Measurements from ENCODE around the gene NOBOX.
"Not testable (repeated sequence)": the region's sequence is repeated elsewhere in the genome, so short reads cannot be mapped to it uniquely, and the experiment has no call there.

NOBOX gene

GRCh38 chr7:144384071-144384470 is 19.4 kb downstream of the NOBOX start:
- Histone ChIP-seq H3K27ac (ENCODE audit: low read depth, low read length, poor library complexity, severe bottlenecking) (no peak overlapping the region), H3K9me2 (ENCODE audit: low read depth, low read length) (no peaks in the 10 kb centered on the region), H3K4me3 (ENCODE audit: low read depth, low read length, poor library complexity, severe bottlenecking) (no peak overlapping the region), H3K4me1 (ENCODE audit: insufficient read depth, low read length, severe bottlenecking) (no peaks in the 10 kb centered on the region), H3K4me2 (ENCODE audit: low read length) (no peak overlapping the region), H2AFZ (ENCODE audit: low read length) (no peak overlapping the region), H3K36me3 (ENCODE audit: insufficient read depth, low read length) (no peaks in the 10 kb centered on the region), H3K79me2 (ENCODE audit: insufficient read depth, low read length) (no peaks in the 10 kb centered on the region), H4K20me1 (ENCODE audit: insufficient read depth, low read length) (no peaks in the 10 kb centered on the region), H3K27me3 (ENCODE audit: insufficient read depth, low read length) (no peaks in the 10 kb centered on the region), H3K9ac (ENCODE audit: low read length) (no peak overlapping the region), H3K9me3 (ENCODE audit: low read length) (no peaks in the 10 kb centered on the region), H3F3A (ENCODE audit: insufficient read depth, low read length) (no peaks in the 10 kb centered on the region)
- TF ChIP-seq CTCF (IDR thresholded peaks at IDR 0.05; ENCODE audit: low read length) (no peak), EZH2 (IDR thresholded peaks at IDR 0.05; ENCODE audit: borderline replicate concordance, low read length) (no peak)

- no peak overlapping the region for H3K4me2 ChIP-seq (ENCODE audit: low read length)
- H3F3A ChIP-seq (ENCODE audit: insufficient read depth, low read length): no peaks in the 10 kb centered on the region
- no peak overlapping the region for H3K27ac ChIP-seq (ENCODE audit: low read depth, low read length, poor library complexity, severe bottlenecking)
- TF ChIP-seq CTCF (IDR thresholded peaks at IDR 0.05; ENCODE audit: low read length) (no peak), EZH2 (IDR thresholded peaks at IDR 0.05; ENCODE audit: borderline replicate concordance, low read length) (no peak)
- H2AFZ ChIP-seq (ENCODE audit: low read length): no peak overlapping the region
- H3K9me2 ChIP-seq (ENCODE audit: low read depth, low read length): no peaks in the 10 kb centered on the region
- H3K4me3 ChIP-seq (ENCODE audit: low read depth, low read length, poor library complexity, severe bottlenecking): no peak overlapping the region
- no peaks in the 10 kb centered on the region for H3K4me1 ChIP-seq (ENCODE audit: insufficient read depth, low read length, severe bottlenecking)
- no peaks in the 10 kb centered on the region for H3K27me3 ChIP-seq (ENCODE audit: insufficient read depth, low read length)
- no peaks in the 10 kb centered on the region for H3K9me3 ChIP-seq (ENCODE audit: low read length)
- H3K79me2 ChIP-seq (ENCODE audit: insufficient read depth, low read length): no peaks in the 10 kb centered on the region
- H3K36me3 ChIP-seq (ENCODE audit: insufficient read depth, low read length): no peaks in the 10 kb centered on the region
- H4K20me1 ChIP-seq (ENCODE audit: insufficient read depth, low read length): no peaks in the 10 kb centered on the region
- H3K9ac ChIP-seq (ENCODE audit: low read length): no peak overlapping the region
Measured at GRCh38 chr7:144379776-144380384, 23.6 kb downstream of the NOBOX start.

- no peak overlapping the region for H3K4me3 ChIP-seq (ENCODE audit: low read depth, low read length, poor library complexity, severe bottlenecking)
- no peak overlapping the region for H3K9ac ChIP-seq (ENCODE audit: low read length)
- H3K27ac ChIP-seq (ENCODE audit: low read depth, low read length, poor library complexity, severe bottlenecking): no peak overlapping the region
- TF ChIP-seq EZH2 (IDR thresholded peaks at IDR 0.05; ENCODE audit: borderline replicate concordance, low read length): no peak
- TF ChIP-seq CTCF (IDR thresholded peaks at IDR 0.05; ENCODE audit: low read length): no peak
- no peaks in the 10 kb centered on the region for H3K9me2 ChIP-seq (ENCODE audit: low read depth, low read length)
- no peaks in the 10 kb centered on the region for H3K36me3 ChIP-seq (ENCODE audit: insufficient read depth, low read length)
- H3K4me2 ChIP-seq (ENCODE audit: low read length): no peak overlapping the region
- no peaks in the 10 kb centered on the region for H3K27me3 ChIP-seq (ENCODE audit: insufficient read depth, low read length)
- H2AFZ ChIP-seq (ENCODE audit: low read length): no peak overlapping the region
- no peaks in the 10 kb centered on the region for H3K79me2 ChIP-seq (ENCODE audit: insufficient read depth, low read length)
- H3F3A ChIP-seq (ENCODE audit: insufficient read depth, low read length): no peaks in the 10 kb centered on the region
- H4K20me1 ChIP-seq (ENCODE audit: insufficient read depth, low read length): no peaks in the 10 kb centered on the region
- no peaks in the 10 kb centered on the region for H3K9me3 ChIP-seq (ENCODE audit: low read length)
- H3K4me1 ChIP-seq (ENCODE audit: insufficient read depth, low read length, severe bottlenecking): no peaks in the 10 kb centered on the region
Measured at GRCh38 chr7:144378651-144379050, 24.8 kb downstream of the NOBOX start.

GRCh38 chr7:144369221-144369620 is 34.3 kb downstream of the NOBOX start:
- H3K27me3 ChIP-seq (ENCODE audit: insufficient read depth, low read length); H3K9ac ChIP-seq (ENCODE audit: low read length); H2AFZ ChIP-seq (ENCODE audit: low read length); H3K9me3 ChIP-seq (ENCODE audit: low read length); H3F3A ChIP-seq (ENCODE audit: insufficient read depth, low read length); H3K4me3 ChIP-seq (ENCODE audit: low read depth, low read length, poor library complexity, severe bottlenecking); H3K4me2 ChIP-seq (ENCODE audit: low read length); H3K9me2 ChIP-seq (ENCODE audit: low read depth, low read length); H3K27ac ChIP-seq (ENCODE audit: low read depth, low read length, poor library complexity, severe bottlenecking); H4K20me1 ChIP-seq (ENCODE audit: insufficient read depth, low read length); H3K4me1 ChIP-seq (ENCODE audit: insufficient read depth, low read length, severe bottlenecking); H3K36me3 ChIP-seq (ENCODE audit: insufficient read depth, low read length); H3K79me2 ChIP-seq (ENCODE audit: insufficient read depth, low read length): not testable (repeated sequence)

- not testable (repeated sequence) for H3K27ac ChIP-seq (ENCODE audit: low read depth, low read length, poor library complexity, severe bottlenecking); H2AFZ ChIP-seq (ENCODE audit: low read length); H3K9ac ChIP-seq (ENCODE audit: low read length); H3K4me2 ChIP-seq (ENCODE audit: low read length); H3K36me3 ChIP-seq (ENCODE audit: insufficient read depth, low read length); H4K20me1 ChIP-seq (ENCODE audit: insufficient read depth, low read length); H3K4me1 ChIP-seq (ENCODE audit: insufficient read depth, low read length, severe bottlenecking); H3F3A ChIP-seq (ENCODE audit: insufficient read depth, low read length); H3K79me2 ChIP-seq (ENCODE audit: insufficient read depth, low read length); H3K9me2 ChIP-seq (ENCODE audit: low read depth, low read length); H3K27me3 ChIP-seq (ENCODE audit: insufficient read depth, low read length); H3K4me3 ChIP-seq (ENCODE audit: low read depth, low read length, poor library complexity, severe bottlenecking); H3K9me3 ChIP-seq (ENCODE audit: low read length)
Measured at GRCh38 chr7:144367250-144367649, 36.2 kb downstream of the NOBOX start.
